ENCODE data around the gene OSBPL10. TPM values are rescaled to one million over a fixed set of nuclear protein-coding genes. Genes with fewer than 3 reads are reported as not detected.
A peak's percentile ranks its signal among the peaks of the same experiment; 100 is the strongest.

The OSBPL10 gene
- total and polyA plus RNA-seq, 8 donors, result 1.8 to 37.7 (median 5.9) TPM

DNA sequence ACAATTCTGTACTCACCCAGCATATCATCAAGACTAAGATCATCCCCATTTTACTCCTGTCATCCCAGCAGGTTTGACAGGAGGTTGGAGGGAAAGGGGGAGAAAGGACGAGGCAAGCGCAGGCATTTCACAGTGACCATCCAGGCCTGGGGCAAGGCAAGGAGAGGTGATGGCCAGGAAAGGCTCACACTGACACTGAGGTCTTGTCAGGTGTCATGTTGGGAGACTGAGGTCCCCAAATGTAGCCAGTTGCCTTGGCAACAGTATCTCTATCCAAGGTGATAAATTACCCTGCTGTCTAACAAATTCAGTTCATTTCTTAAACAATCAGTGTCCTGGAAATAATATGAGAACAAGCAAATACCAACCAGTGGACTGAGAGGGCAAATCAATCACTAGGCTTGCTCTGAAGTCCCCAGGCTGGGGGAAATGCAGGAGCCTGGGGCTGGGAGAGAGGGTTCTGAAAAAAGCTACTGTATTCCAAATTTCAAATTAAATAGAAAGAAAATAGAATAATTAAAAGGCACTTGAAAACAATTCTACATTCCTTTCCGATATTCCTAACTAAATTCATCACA, 172.8 kb downstream of the OSBPL10 start:
- Histone ChIP-seq H3K27me3 (no peaks in the 10 kb centered on the region), H3K27ac (no peak overlapping the region), H3K36me3 (no peaks in the 10 kb centered on the region), H3K9me3 (no peaks in the 10 kb centered on the region), H3K4me1 (no peaks in the 10 kb centered on the region), H3K4me3 (no peak overlapping the region)
- intact Hi-C loops (cut with DNase I; ENCODE audit: low total_unique reads), result no loop called here
- no peak for DNase-seq
- TF ChIP-seq EP300 (IDR thresholded peaks at IDR 0.05) (no peak), POLR2AphosphoS5 (IDR thresholded peaks at IDR 0.05) (no peak), POLR2A (IDR thresholded peaks at IDR 0.05) (no peak)
- WGBS, 5 donors, result 85 to 96% (median 95%) methylated on average over 3 of the region's 3 CpGs

DNA sequence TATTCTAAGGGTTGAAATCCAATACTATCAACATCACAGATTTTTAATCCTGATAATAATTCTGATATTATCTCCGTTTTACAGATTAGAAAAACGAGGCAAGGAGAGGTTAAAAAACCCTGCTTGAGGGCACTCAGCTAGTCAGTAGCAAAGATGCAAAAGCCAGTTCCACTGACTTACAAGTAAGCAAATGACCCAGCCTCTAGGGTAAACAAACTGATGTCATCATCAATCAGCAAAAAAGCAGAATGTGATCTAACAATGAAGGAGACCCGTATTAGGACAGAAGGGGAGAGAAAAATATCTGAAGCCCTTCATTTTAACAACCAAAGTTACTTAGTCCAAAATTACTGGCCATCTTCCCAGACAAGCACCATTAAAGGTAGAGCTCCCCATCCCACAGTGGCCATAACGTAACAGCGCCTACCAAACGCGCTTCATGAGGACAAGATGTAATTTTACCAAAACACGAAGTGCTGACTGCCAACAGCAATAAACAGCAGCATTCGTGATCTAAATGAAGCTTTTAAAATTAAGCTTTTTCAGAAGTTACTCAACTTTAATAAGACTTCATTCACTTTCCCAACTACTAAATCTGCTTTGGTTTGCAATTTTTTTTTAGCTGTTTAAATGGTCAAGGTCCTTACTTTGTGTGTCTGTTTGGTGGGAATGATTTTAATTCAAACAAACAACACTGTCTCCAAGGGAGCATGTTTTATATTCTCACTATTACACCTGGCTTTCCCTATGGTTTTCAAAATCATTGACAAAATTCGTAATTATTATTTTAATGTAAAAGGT, 176.6 kb downstream of the OSBPL10 start:
- peak overlapping the region in 1 of 5 donors; percentile 14 for H3K27ac ChIP-seq
- intact Hi-C loops (cut with DNase I; ENCODE audit: low total_unique reads), result no loop called here
- H3K9me3 ChIP-seq, result no peaks in the 10 kb centered on the region
- TF ChIP-seq EP300 (IDR thresholded peaks at IDR 0.05) (no peak), POLR2A (IDR thresholded peaks at IDR 0.05) (no peak), POLR2AphosphoS5 (IDR thresholded peaks at IDR 0.05) (no peak)
- TF ChIP-seq, protein P1, sequence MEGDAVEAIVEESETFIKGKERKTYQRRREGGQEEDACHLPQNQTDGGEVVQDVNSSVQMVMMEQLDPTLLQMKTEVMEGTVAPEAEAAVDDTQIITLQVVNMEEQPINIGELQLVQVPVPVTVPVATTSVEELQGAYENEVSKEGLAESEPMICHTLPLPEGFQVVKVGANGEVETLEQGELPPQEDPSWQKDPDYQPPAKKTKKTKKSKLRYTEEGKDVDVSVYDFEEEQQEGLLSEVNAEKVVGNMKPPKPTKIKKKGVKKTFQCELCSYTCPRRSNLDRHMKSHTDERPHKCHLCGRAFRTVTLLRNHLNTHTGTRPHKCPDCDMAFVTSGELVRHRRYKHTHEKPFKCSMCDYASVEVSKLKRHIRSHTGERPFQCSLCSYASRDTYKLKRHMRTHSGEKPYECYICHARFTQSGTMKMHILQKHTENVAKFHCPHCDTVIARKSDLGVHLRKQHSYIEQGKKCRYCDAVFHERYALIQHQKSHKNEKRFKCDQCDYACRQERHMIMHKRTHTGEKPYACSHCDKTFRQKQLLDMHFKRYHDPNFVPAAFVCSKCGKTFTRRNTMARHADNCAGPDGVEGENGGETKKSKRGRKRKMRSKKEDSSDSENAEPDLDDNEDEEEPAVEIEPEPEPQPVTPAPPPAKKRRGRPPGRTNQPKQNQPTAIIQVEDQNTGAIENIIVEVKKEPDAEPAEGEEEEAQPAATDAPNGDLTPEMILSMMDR (IDR thresholded peaks at IDR 0.05), result no peak
- 63 to 72% (median 71%) methylated on average over 10 of the region's 10 CpGs for WGBS, 5 donors
- no peaks in the 10 kb centered on the region for H3K36me3 ChIP-seq
- no peak for DNase-seq
- no peak overlapping the region for H3K4me3 ChIP-seq
- H3K27me3 ChIP-seq, result no peaks in the 10 kb centered on the region
- no peaks in the 10 kb centered on the region for H3K4me1 ChIP-seq

DNA sequence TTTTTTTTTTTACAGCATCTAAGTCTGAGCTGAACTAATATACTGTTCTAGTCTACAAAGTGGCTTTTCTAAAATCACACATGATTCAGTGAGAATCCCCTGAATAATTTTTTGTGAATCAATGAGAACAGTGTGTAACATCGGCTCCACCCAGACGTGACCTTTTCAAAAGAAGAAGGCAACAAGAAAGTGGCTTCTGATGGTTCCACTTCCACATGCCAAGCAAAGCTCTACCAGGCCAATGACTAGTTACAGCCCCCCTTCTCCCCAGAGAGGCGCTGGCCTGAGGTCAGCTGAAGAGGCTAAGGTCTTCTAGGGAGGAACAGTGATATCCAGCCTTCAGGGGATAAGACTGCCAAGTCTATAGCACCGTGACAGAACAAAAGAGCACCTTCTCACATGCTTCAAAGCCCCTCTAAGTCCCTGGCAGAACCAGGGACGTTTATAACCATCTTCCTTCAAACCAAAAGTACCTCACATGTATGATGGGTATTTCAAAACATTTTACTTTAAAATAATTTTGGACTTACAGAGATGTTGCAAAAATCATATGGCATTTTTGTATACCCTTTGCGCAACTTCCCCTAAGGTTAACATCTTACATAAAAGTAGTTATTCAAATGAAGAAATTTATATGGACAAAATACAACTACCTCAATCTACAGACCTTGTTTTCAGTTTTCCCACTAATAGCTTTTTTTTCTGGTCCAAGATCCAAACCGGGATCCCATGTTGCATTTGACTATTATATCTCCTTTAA, 177.9 kb downstream of the OSBPL10 start:
- 78 to 92% (median 89%) methylated on average over 7 of the region's 7 CpGs for WGBS, 5 donors
- TF ChIP-seq EP300 (IDR thresholded peaks at IDR 0.05), result no peak
- TF ChIP-seq, protein P1 (IDR thresholded peaks at IDR 0.05), result no peak
- intact Hi-C loops (cut with DNase I; ENCODE audit: low total_unique reads), result no loop called here
- Histone ChIP-seq H3K27me3 (no peaks in the 10 kb centered on the region), H3K36me3 (no peaks in the 10 kb centered on the region), H3K4me3 (no peak overlapping the region), H3K9me3 (no peaks in the 10 kb centered on the region), H3K4me1 (no peaks in the 10 kb centered on the region), H3K27ac (no peak overlapping the region)
- no peak for DNase-seq

DNA sequence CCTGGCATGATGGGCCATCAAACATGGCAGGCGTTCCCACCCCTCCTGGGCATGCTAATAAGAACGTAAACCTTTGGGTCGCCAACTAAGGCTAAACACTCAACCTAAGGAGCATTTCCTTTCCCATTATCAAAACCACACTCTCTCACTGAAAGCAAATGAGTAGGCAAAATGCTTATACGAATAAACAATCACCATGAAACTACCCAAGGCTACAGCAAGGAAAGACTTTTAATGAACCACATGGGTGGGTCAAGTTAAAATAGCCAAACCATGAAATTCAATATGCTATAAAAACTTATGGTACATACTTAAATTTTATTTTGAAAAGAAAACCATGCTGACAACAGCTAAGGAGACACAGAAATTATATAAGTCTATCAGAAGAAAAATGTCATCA, 180.6 kb downstream of the OSBPL10 start:
- DNase-seq, result no peak
- Histone ChIP-seq H3K4me3 (no peak overlapping the region), H3K27ac (no peak overlapping the region), H3K4me1 (no peaks in the 10 kb centered on the region), H3K27me3 (no peaks in the 10 kb centered on the region), H3K9me3 (no peaks in the 10 kb centered on the region), H3K36me3 (no peaks in the 10 kb centered on the region)
- intact Hi-C loops (cut with DNase I; ENCODE audit: low total_unique reads), result no loop called here
- 91 to 98% (median 94%) methylated on average over 4 of the region's 4 CpGs for WGBS, 5 donors
- TF ChIP-seq POLR2AphosphoS5 (IDR thresholded peaks at IDR 0.05) (no peak), EP300 (IDR thresholded peaks at IDR 0.05) (no peak), POLR2A (IDR thresholded peaks at IDR 0.05) (no peak)
- TF ChIP-seq, protein P1 (IDR thresholded peaks at IDR 0.05), result no peak

All from stomach (tissue), 9 donors.